Activated CD4-positive, alpha-beta T cell treated with anti-CD3 and anti-CD28 coated beads for 36 hours (primary cell): ENCODE results near the gene TP53I11. TPM values are rescaled to one million over a fixed set of nuclear protein-coding genes. Genes with fewer than 3 reads are reported as not detected.

Experiments
- ATAC-seq: fragments of 200-7000 bp; cut with Tn5 transposase; one replicate; pipeline ENCODE4 v1.10.0; 2021; ENCODE audit warnings: mild to moderate bottlenecking, moderate library complexity
- CTCF ChIA-PET: fragments of 350-600 bp; sonication (Branson Sonifier 250); formaldehyde crosslinking; loops from one replicate; lab custom pipeline; 2021; ENCODE audit warnings: antibody characterized with exemption; lab: Charles Lee
- POLR2A ChIA-PET: fragments of 350-600 bp; sonication (Branson Sonifier 250); formaldehyde crosslinking; loops from one replicate; lab custom pipeline; 2021; ENCODE audit warnings: antibody characterized with exemption, inconsistent platforms; lab: Charles Lee
- DNase-seq: peaks from one replicate; pipeline ENCODE4 v3.0.0-alpha.2; 2020
- H3K27ac Mint-ChIP-seq: one replicate; pipeline ENCODE4 v1.8.0; 2021; ENCODE audit warnings: mixed read lengths
- H3K27me3 Mint-ChIP-seq: one replicate; pipeline ENCODE4 v1.8.0; 2021; ENCODE audit warnings: mixed read lengths
- H3K36me3 Mint-ChIP-seq: one replicate; pipeline ENCODE4 v1.8.0; 2021; ENCODE audit warnings: low read depth, mixed read lengths
- H3K4me1 Mint-ChIP-seq: one replicate; pipeline ENCODE4 v1.8.0; 2021; ENCODE audit warnings: mixed read lengths
- H3K4me3 Mint-ChIP-seq: one replicate; pipeline ENCODE4 v1.8.0; 2021; ENCODE audit warnings: mild to moderate bottlenecking, moderate library complexity, mixed read lengths
- H3K9me3 Mint-ChIP-seq: one replicate; pipeline ENCODE4 v1.8.0; 2021; ENCODE audit warnings: low read depth, mixed read lengths
- intact Hi-C, 2 experiments: fragments of 100-400 bp; cut with DNase I in 1 of 2; cut with micrococcal nuclease in 1 of 2; formaldehyde crosslinking; loops; one replicate each; pipeline versions ENCODE4 v1.14.2 to v1.15.1; 2022 to 2024; cut with DNase I, micrococcal nuclease
- total RNA-seq, 2 experiments: library from RNA; stranded (reverse); gene quantifications; one replicate each; pipeline ENCODE4 v1.2.3, GENCODE V29; 2021

TP53I11 gene
- total RNA-seq, 2 experiments from 2014 or later = 14.3 to 15.8 TPM

- DNase-seq = no peak
- Mint-ChIP-seq H3K9me3 (peaks cover 2% of the 10 kb centered on the region), H3K27ac (no peak overlapping the region), H3K27me3 (no peaks in the 10 kb centered on the region), H3K4me1 (no peaks in the 10 kb centered on the region), H3K36me3 (no peaks in the 10 kb centered on the region), H3K4me3 (no peak overlapping the region)
- no peak for ATAC-seq
- intact Hi-C loops = no loop called here
- ChIA-PET POLR2A (no interaction called here), CTCF (interaction anchor here (1.7 kb wide), 1 partner anchor 10 kb away, joined by 6 read pairs; no protein-coding TSS in a partner anchor)
These were observed 48.9 kb downstream of the TP53I11 start for GRCh38 chr11:44901786-44902185.

GRCh38 chr11:44901120-44901633 lies 49.5 kb downstream of the TP53I11 start:
- no peak overlapping the region for H3K27ac Mint-ChIP-seq
- POLR2A ChIA-PET = no interaction called here
- H3K27me3 Mint-ChIP-seq = no peaks in the 10 kb centered on the region
- CTCF ChIA-PET = interaction anchor here (1.2 to 2.1 kb wide), 4 partner anchors 10 to 125 kb away, joined by 3 to 7 read pairs (median 4); no protein-coding TSS in a partner anchor
- H3K4me3 Mint-ChIP-seq = no peak overlapping the region
- ATAC-seq (no peak), DNase-seq (no peak)
- peaks cover 2% of the 10 kb centered on the region for H3K9me3 Mint-ChIP-seq
- H3K36me3 Mint-ChIP-seq = no peaks in the 10 kb centered on the region
- no peaks in the 10 kb centered on the region for H3K4me1 Mint-ChIP-seq
- intact Hi-C loops = no loop called here

GRCh38 chr11:44899959-44900358 lies 50.7 kb downstream of the TP53I11 start:
- POLR2A ChIA-PET = no interaction called here
- Mint-ChIP-seq H3K27me3 (no peaks in the 10 kb centered on the region), H3K27ac (no peak overlapping the region), H3K9me3 (peaks cover 2% of the 10 kb centered on the region), H3K4me3 (no peak overlapping the region), H3K36me3 (no peaks in the 10 kb centered on the region), H3K4me1 (no peaks in the 10 kb centered on the region)
- ATAC-seq (peak; percentile 85), DNase-seq (peak; percentile 54)
- CTCF ChIA-PET = interaction anchor here (1.2 to 2.1 kb wide), 3 partner anchors 11 to 124 kb away, joined by 3 to 7 read pairs (median 3); no protein-coding TSS in a partner anchor
- intact Hi-C loops = loop anchor here in 1 of 2 experiments (10.0 kb wide), 1 partner anchor 615 kb away; no protein-coding TSS in a partner anchor

- ATAC-seq (peak; percentile 93), DNase-seq (peak; percentile 79)
- peaks cover 1% of the 10 kb centered on the region for H3K4me1 Mint-ChIP-seq
- H3K4me3 Mint-ChIP-seq = no peak overlapping the region
- ChIA-PET POLR2A (no interaction called here), CTCF (interaction anchor here (0.7 to 2.1 kb wide), 13 partner anchors 8 to 430 kb away, joined by 3 to 11 read pairs (median 4); no protein-coding TSS in a partner anchor)
- peaks cover 2% of the 10 kb centered on the region for H3K9me3 Mint-ChIP-seq
- no peaks in the 10 kb centered on the region for H3K36me3 Mint-ChIP-seq
- H3K27ac Mint-ChIP-seq = no peak overlapping the region
- intact Hi-C loops = loop anchor here (1.0 to 10.0 kb wide), 7 partner anchors 72 to 609 kb away; no protein-coding TSS in a partner anchor
- no peaks in the 10 kb centered on the region for H3K27me3 Mint-ChIP-seq
These were observed 56.7 kb downstream of the TP53I11 start for GRCh38 chr11:44893846-44894617.

- H3K4me1 Mint-ChIP-seq = peaks cover 1% of the 10 kb centered on the region
- ChIA-PET CTCF (interaction anchor here (0.9 to 1.4 kb wide), 7 partner anchors 14 to 341 kb away, joined by 3 to 6 read pairs (median 3); no protein-coding TSS in a partner anchor), POLR2A (no interaction called here)
- no peaks in the 10 kb centered on the region for H3K27me3 Mint-ChIP-seq
- DNase-seq (no peak), ATAC-seq (no peak)
- H3K27ac Mint-ChIP-seq = no peak overlapping the region
- no peak overlapping the region for H3K4me3 Mint-ChIP-seq
- intact Hi-C loops = loop anchor here (5.0 to 10.0 kb wide), 4 partner anchors 71 to 609 kb away; no protein-coding TSS in a partner anchor
- peaks cover 2% of the 10 kb centered on the region for H3K9me3 Mint-ChIP-seq
- no peaks in the 10 kb centered on the region for H3K36me3 Mint-ChIP-seq
These were observed 57.3 kb downstream of the TP53I11 start for GRCh38 chr11:44893308-44893822.

- Mint-ChIP-seq H3K27me3 (no peaks in the 10 kb centered on the region), H3K36me3 (no peaks in the 10 kb centered on the region), H3K4me3 (no peak overlapping the region), H3K9me3 (peaks cover 1% of the 10 kb centered on the region), H3K27ac (no peak overlapping the region), H3K4me1 (peaks cover 1% of the 10 kb centered on the region)
- CTCF ChIA-PET = interaction anchor here (0.9 to 1.4 kb wide), 7 partner anchors 13 to 341 kb away, joined by 3 to 6 read pairs (median 3); no protein-coding TSS in a partner anchor
- DNase-seq (no peak), ATAC-seq (no peak)
- POLR2A ChIA-PET = no interaction called here
- intact Hi-C loops = loop anchor here (5.0 to 10.0 kb wide), 4 partner anchors 71 to 608 kb away; no protein-coding TSS in a partner anchor
These were observed 57.8 kb downstream of the TP53I11 start for GRCh38 chr11:44892843-44893242.

- CTCF ChIA-PET = interaction anchor here (0.7 to 1.3 kb wide), 4 partner anchors 9 to 114 kb away, joined by 3 read pairs; no protein-coding TSS in a partner anchor
- no peaks in the 10 kb centered on the region for H3K27me3 Mint-ChIP-seq
- no peaks in the 10 kb centered on the region for H3K9me3 Mint-ChIP-seq
- POLR2A ChIA-PET = no interaction called here
- peaks cover 1% of the 10 kb centered on the region for H3K4me1 Mint-ChIP-seq
- H3K27ac Mint-ChIP-seq = no peak overlapping the region
- no peak overlapping the region for H3K4me3 Mint-ChIP-seq
- no peak for ATAC-seq
- intact Hi-C loops = no loop called here
- no peaks in the 10 kb centered on the region for H3K36me3 Mint-ChIP-seq
- DNase-seq = no peak
These were observed 61.4 kb downstream of the TP53I11 start for GRCh38 chr11:44889266-44889665.

GRCh38 chr11:44887636-44888035 lies 63.0 kb downstream of the TP53I11 start:
- Mint-ChIP-seq H3K9me3 (no peaks in the 10 kb centered on the region), H3K4me3 (no peak overlapping the region), H3K27me3 (no peaks in the 10 kb centered on the region), H3K36me3 (no peaks in the 10 kb centered on the region), H3K4me1 (peaks cover 1% of the 10 kb centered on the region), H3K27ac (no peak overlapping the region)
- CTCF ChIA-PET = interaction anchor here (0.9 to 2.3 kb wide), 4 partner anchors 24 to 113 kb away, joined by 3 to 9 read pairs (median 4); no protein-coding TSS in a partner anchor
- intact Hi-C loops = no loop called here
- DNase-seq (no peak), ATAC-seq (no peak)
- POLR2A ChIA-PET = no interaction called here

GRCh38 chr11:44886790-44887140 lies 63.9 kb downstream of the TP53I11 start:
- Mint-ChIP-seq H3K9me3 (no peaks in the 10 kb centered on the region), H3K36me3 (no peaks in the 10 kb centered on the region), H3K27ac (no peak overlapping the region), H3K27me3 (no peaks in the 10 kb centered on the region), H3K4me3 (no peak overlapping the region), H3K4me1 (no peaks in the 10 kb centered on the region)
- ATAC-seq (no peak), DNase-seq (no peak)
- intact Hi-C loops = no loop called here
- ChIA-PET CTCF (interaction anchor here (0.6 to 2.3 kb wide), 3 partner anchors 8 to 117 kb away, joined by 4 to 9 read pairs (median 4); no protein-coding TSS in a partner anchor), POLR2A (no interaction called here)

- Mint-ChIP-seq H3K9me3 (no peaks in the 10 kb centered on the region), H3K27ac (no peak overlapping the region), H3K4me1 (no peaks in the 10 kb centered on the region), H3K36me3 (no peaks in the 10 kb centered on the region), H3K4me3 (no peak overlapping the region), H3K27me3 (no peaks in the 10 kb centered on the region)
- ChIA-PET CTCF (interaction anchor here (0.6 to 2.3 kb wide), 4 partner anchors 9 to 454 kb away, joined by 3 to 9 read pairs (median 4); no protein-coding TSS in a partner anchor), POLR2A (no interaction called here)
- ATAC-seq = no peak
- no peak for DNase-seq
- intact Hi-C loops = no loop called here
These were observed 64.5 kb downstream of the TP53I11 start for GRCh38 chr11:44885919-44886789.
